Testis (tissue), 3 donors: ENCODE data around the gene ISX. TPM values are rescaled to one million over a fixed set of nuclear protein-coding genes. Genes with fewer than 3 reads are reported as not detected.

ENCODE experiments used
- DNase-seq: peaks from one replicate; pipeline ENCODE4 v3.0.0-alpha.2; 2019
- H3K27ac ChIP-seq, 2 donors: fragments of 200-600 bp; sonication (generic); one replicate each; pipeline ENCODE4 v1.5.1; 2019
- H3K27me3 ChIP-seq: fragments of 200-600 bp; sonication (generic); one replicate; pipeline ENCODE4 v1.5.1; 2019
- H3K36me3 ChIP-seq: fragments of 200-600 bp; sonication (generic); one replicate; pipeline ENCODE4 v1.5.1; 2017; ENCODE audit warnings: low read depth; ENCODE audit errors: missing control alignments
- H3K4me1 ChIP-seq: fragments of 200-600 bp; sonication (generic); one replicate; pipeline ENCODE4 v1.5.1; 2019
- H3K4me3 ChIP-seq, 2 donors: fragments of 200-600 bp; sonication (generic); one replicate each; pipeline ENCODE4 v1.5.1; 2017 to 2019
- H3K9me3 ChIP-seq: fragments of 200-600 bp; sonication (generic); one replicate; pipeline ENCODE4 v1.5.1; 2017
- CTCF ChIP-seq, 3 experiments: fragments of 450-650 bp in 2 of 3; fragments of 200-600 bp in 1 of 3; sonication (generic) in 1 of 3; IDR thresholded peaks; one replicate each; pipeline ENCODE4 v1.5.1; 2016 to 2019; ENCODE audit warnings: antibody characterized with exemption in 3 of 3, mild to moderate bottlenecking in 2 of 3, moderate library complexity in 1 of 3
- POLR2A ChIP-seq: fragments of 450-650 bp; IDR thresholded peaks from one replicate; pipeline ENCODE4 v1.6.1; 2017; ENCODE audit warnings: antibody characterized with exemption, mild to moderate bottlenecking, moderate library complexity
- WGBS, 2 donors: methylation state at CpG; one replicate each; pipeline ENCODE4 v1.1.5; 2018; 5-methylcytosine and 5-hydroxymethylcytosine counted together
- intact Hi-C: fragments of 100-400 bp; cut with DNase I; formaldehyde crosslinking; loops from one replicate; pipeline ENCODE4 v1.15.1; 2023; ENCODE audit warnings: low total_unique reads
- polyA plus RNA-seq: library from polyadenylated mRNA; stranded (reverse); fragments of 350-450 nt; fragmentation: Illumina TruSeq; extraction: RNeasy Lipid Tissue Mini Kit (QIAGEN cat#74804); gene quantifications from one replicate; pipeline ENCODE4 v1.2.3, GENCODE V29; 2014; ENCODE audit warnings: low read depth, low replicate concordance; ENCODE audit not compliant: insufficient read depth
- total RNA-seq, 2 donors: library from RNA; depleted of rRNA; stranded (reverse); fragments of >200 nt; gene quantifications; one replicate each; pipeline ENCODE4 v1.2.3, GENCODE V29; 2016

ISX gene
- total and polyA plus RNA-seq, 3 donors from 2014 or later, result not detected

GRCh38 chr22:35033635-35034296 is 32.2 kb upstream of the ISX start:
- Histone ChIP-seq H3K27me3 (no peaks in the 10 kb centered on the region), H3K27ac (no peak overlapping the region), H3K9me3 (no peaks in the 10 kb centered on the region), H3K36me3 (no peaks in the 10 kb centered on the region), H3K4me1 (no peaks in the 10 kb centered on the region), H3K4me3 (no peak overlapping the region)
- WGBS, 2 donors, result 78 to 88% methylated on average over 4 to 6 of the region's 6 CpGs
- intact Hi-C loops, result no loop called here
- no peak for DNase-seq
- no peak for TF ChIP-seq POLR2A
- no peak for TF ChIP-seq CTCF (IDR thresholded peaks at IDR 0.05)

GRCh38 chr22:35034963-35035362 is 31.0 kb upstream of the ISX start:
- no peak overlapping the region for H3K4me3 ChIP-seq
- H3K9me3 ChIP-seq, result no peaks in the 10 kb centered on the region
- no peaks in the 10 kb centered on the region for H3K27me3 ChIP-seq
- TF ChIP-seq CTCF (IDR thresholded peaks at IDR 0.05), result no peak
- no peak for TF ChIP-seq POLR2A
- H3K4me1 ChIP-seq, result no peaks in the 10 kb centered on the region
- intact Hi-C loops, result no loop called here
- no peak for DNase-seq
- WGBS, 2 donors, result 59 to 64% methylated on average over 3 of the region's 3 CpGs
- no peaks in the 10 kb centered on the region for H3K36me3 ChIP-seq
- no peak overlapping the region for H3K27ac ChIP-seq

GRCh38 chr22:35037089-35037488 is 28.9 kb upstream of the ISX start:
- WGBS, 2 donors, result 67 to 74% methylated on average over 4 of the region's 4 CpGs
- TF ChIP-seq POLR2A (no peak), CTCF (IDR thresholded peaks at IDR 0.05) (peak in 2 of 3 experiments; percentile 15 to 25)
- no peak for DNase-seq
- H3K27ac ChIP-seq, result no peak overlapping the region
- intact Hi-C loops, result no loop called here
- H3K27me3 ChIP-seq, result no peaks in the 10 kb centered on the region
- no peaks in the 10 kb centered on the region for H3K9me3 ChIP-seq
- no peaks in the 10 kb centered on the region for H3K4me1 ChIP-seq
- H3K4me3 ChIP-seq, result no peak overlapping the region
- no peaks in the 10 kb centered on the region for H3K36me3 ChIP-seq

- Histone ChIP-seq H3K27me3 (no peaks in the 10 kb centered on the region), H3K9me3 (no peaks in the 10 kb centered on the region), H3K4me3 (no peak overlapping the region), H3K27ac (no peak overlapping the region), H3K36me3 (no peaks in the 10 kb centered on the region), H3K4me1 (no peaks in the 10 kb centered on the region)
- DNase-seq, result no peak
- 41 to 58% methylated on average over 10 of the region's 10 CpGs for WGBS, 2 donors
- TF ChIP-seq CTCF (IDR thresholded peaks at IDR 0.05) (no peak), POLR2A (no peak)
- intact Hi-C loops, result no loop called here
Measured at GRCh38 chr22:35039625-35040024, 26.3 kb upstream of the ISX start.

GRCh38 chr22:35043252-35043933 is 22.6 kb upstream of the ISX start:
- no peaks in the 10 kb centered on the region for H3K36me3 ChIP-seq
- peak; percentile 50 for DNase-seq
- H3K27ac ChIP-seq, result no peak overlapping the region
- intact Hi-C loops, result no loop called here
- H3K27me3 ChIP-seq, result no peaks in the 10 kb centered on the region
- TF ChIP-seq POLR2A, result no peak
- TF ChIP-seq CTCF (IDR thresholded peaks at IDR 0.05), result no peak
- no peaks in the 10 kb centered on the region for H3K4me1 ChIP-seq
- WGBS, 2 donors, result 82 to 87% methylated on average over 6 of the region's 6 CpGs
- H3K4me3 ChIP-seq, result no peak overlapping the region
- no peaks in the 10 kb centered on the region for H3K9me3 ChIP-seq
